ENCODE results near the gene CRTAC1.

The CRTAC1 gene

GRCh38 chr10:97827702-97828291 lies 202.6 kb downstream of the CRTAC1 start:
- no peak for DNase-seq

- no peak for DNase-seq
Measured at GRCh38 chr10:97826892-97827291, 203.5 kb downstream of the CRTAC1 start.

DNA sequence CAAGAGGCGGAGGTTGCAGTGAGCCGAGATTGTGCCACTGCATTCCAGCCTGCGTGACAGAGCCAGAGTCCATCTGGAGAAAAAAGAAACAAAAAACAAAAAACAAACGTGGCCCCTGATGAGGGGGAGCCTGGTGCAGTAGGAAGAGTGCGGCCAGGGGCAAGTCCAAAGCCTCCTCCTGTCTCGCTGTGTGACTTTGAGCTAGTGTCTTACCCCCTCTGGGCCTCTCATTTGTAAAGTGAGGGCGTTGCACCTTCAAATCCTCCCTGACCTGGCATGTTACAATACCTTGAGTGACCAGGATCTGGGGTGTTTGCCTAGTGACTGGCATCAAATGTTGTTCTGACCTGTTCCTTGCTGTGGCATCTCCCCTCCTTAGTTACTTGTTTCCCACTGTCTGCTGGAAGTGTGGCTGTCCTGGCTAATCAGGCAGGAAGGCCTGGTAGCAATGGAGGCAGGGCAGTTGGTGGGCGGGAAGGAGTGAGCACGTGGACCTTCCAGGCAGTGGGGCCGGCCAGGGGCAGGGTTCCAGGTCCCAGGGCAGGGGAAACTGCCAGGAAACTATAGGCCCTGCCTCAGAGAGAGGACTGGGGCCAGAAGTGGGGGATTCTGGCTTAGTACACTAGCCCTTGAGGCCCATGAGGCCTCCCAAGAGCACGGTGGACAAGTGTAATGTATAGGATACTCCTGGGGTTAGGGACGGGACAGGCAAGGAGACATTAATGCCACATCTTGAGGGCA lies 205.2 kb downstream of the CRTAC1 start:
- no peak for DNase-seq

DNA sequence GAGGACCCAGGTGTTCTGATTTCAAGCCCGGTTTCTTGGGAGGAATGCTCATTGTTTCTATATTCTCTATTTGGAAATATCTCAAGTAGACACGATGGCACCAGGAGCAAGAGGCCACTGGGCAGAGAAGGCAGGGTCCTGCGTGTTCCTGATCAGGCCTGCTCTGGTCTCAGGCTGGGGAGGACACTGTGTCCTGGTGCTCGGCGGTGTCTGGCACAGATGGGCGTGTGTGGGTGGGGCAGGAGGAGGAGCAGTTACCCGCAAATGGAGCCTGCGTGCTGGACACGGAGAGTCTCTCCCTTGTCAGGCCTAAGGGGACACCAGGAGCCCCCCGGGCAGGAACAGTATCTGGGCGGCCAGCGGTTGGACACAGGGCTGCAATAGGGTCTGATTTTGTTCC lies 206.7 kb downstream of the CRTAC1 start:
- DNase-seq: peak; percentile 21

DNA sequence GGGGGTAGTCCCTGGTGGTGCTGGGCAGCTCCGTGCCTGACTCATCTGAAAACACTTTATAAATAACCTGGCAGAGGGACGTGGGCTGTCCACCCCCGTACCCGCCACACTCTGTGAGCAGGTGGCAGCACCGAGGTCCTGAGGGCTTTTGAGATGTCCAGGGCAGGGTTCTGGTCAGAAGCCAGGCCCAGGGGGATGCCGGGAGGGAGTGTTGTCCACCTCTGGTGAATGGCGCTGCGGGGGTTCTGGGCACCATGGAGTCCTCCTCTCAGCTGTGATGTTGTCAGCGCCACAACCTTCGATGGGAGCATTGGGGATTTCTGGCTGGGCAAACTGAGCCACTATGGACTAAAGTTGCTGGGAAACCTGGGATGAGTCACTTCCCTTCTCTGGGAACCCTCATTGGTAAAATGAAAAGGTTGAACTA lies 208.1 kb downstream of the CRTAC1 start:
- no peak for DNase-seq

DNA sequence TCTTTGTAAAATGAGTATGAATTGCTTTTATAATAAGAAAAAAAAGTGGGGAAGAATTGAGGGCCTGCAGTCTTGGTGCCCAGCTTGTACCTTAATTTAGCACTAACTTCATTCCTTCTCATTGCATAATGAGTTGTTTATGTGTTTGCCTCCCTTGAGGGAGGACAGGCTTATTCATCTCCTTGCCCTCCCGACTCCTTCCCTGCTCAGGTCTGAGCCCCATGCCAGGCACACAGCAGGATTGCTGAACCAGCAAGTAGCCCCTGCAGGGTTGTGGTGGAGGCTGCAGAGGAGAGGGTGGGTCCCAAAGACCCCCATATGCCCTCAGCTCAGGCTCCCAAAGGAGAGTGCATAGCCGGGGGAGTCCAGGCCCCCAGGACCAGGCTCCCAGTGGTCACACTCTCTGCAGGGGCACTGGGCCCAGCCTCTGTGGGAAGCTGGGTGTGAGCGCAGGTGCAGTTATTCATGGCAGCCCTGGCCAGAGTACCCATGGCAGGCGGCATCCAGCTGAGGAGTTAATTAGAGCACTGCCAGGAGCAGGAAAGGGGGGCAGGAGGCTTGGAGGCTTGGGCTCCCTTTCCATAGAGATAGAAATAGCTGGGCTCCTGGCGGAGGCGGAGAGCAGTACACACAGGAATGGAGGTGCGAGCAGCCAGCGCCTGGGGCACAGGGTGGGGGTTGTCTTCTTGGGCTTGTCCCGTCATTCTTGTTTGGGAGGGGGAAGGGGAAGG lies 208.9 kb downstream of the CRTAC1 start:
- DNase-seq: no peak

- DNase-seq: no peak
Measured at GRCh38 chr10:97820096-97820704, 210.2 kb downstream of the CRTAC1 start.

- DNase-seq: no peak
Measured at GRCh38 chr10:97818572-97818971, 211.8 kb downstream of the CRTAC1 start.

DNA sequence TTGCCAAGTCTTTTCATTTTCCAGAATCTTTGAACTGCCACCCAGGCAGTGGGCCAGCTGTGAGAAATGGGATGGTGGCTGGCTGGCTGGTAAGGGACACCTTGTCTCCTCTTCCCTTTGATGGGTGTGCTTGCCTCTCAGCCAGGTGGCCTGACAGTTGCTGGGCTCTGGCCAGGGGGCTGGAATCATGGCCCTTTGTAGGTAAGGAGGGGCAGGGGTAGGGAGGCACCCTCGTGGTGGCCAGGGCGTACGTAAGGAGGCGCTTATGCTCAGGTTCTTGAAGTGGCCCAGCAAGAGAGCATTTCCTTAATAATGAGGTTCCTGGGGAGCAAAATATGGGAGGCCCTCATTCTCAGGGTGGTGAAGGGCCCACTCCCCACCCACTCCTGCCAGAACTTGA lies 213.8 kb downstream of the CRTAC1 start:
- no peak for DNase-seq

Measured in NCI-H2227 treated with DMSO at 0.1 percent for 48 hours (cell line).